Trophoblast cell (in vitro differentiated cells and primary cell): ENCODE measurements around the gene MS4A8. TPM values are rescaled to one million over a fixed set of nuclear protein-coding genes. Genes with fewer than 3 reads are reported as not detected.
A peak's percentile ranks its signal among the peaks of the same experiment; 100 is the strongest.

Source experiments
- DNase-seq, 2 donors: peaks; one replicate each; pipeline ENCODE4 v3.0.0-alpha.2; 2016
- H2AFZ ChIP-seq: 2 replicates; pipeline ENCODE4 v1.6.1; 2013; ENCODE audit warnings: low read length, moderate library complexity, mild to moderate bottlenecking; ENCODE audit not compliant: insufficient read depth, poor library complexity
- H2AK5ac ChIP-seq: 2 replicates; pipeline ENCODE4 v1.6.1; 2013; ENCODE audit warnings: mild to moderate bottlenecking, low read length
- H2BK120ac ChIP-seq: 2 replicates; pipeline ENCODE4 v1.6.1; 2013; ENCODE audit warnings: low read length, mild to moderate bottlenecking, moderate library complexity; ENCODE audit not compliant: insufficient read depth, poor library complexity
- H2BK12ac ChIP-seq: 2 replicates; pipeline ENCODE4 v1.6.1; 2013; ENCODE audit warnings: mild to moderate bottlenecking, low read length, moderate library complexity
- H2BK5ac ChIP-seq: 2 replicates; pipeline ENCODE4 v1.6.1; 2013; ENCODE audit warnings: low read length, low read depth, moderate library complexity, mild to moderate bottlenecking; ENCODE audit not compliant: poor library complexity
- H3K14ac ChIP-seq: 2 replicates; pipeline ENCODE4 v1.6.1; 2013; ENCODE audit warnings: mild to moderate bottlenecking, low read length
- H3K18ac ChIP-seq: 2 replicates; pipeline ENCODE4 v1.6.1; 2013; ENCODE audit warnings: mild to moderate bottlenecking, low read length
- H3K23ac ChIP-seq: 2 replicates; pipeline ENCODE4 v1.6.1; 2013; ENCODE audit warnings: low read length
- H3K27ac ChIP-seq: 2 replicates; pipeline ENCODE4 v1.5.1; 2013; ENCODE audit warnings: low read depth, mild to moderate bottlenecking, inconsistent platforms, low read length, moderate library complexity
- H3K27me3 ChIP-seq: 2 replicates; pipeline ENCODE4 v1.6.1; 2013; ENCODE audit warnings: inconsistent platforms, mild to moderate bottlenecking, low read length, moderate library complexity; ENCODE audit not compliant: insufficient read depth
- H3K36me3 ChIP-seq, 2 experiments: 1 replicate in 1 of 2; 2 replicates in 1 of 2; pipeline ENCODE4 v1.6.1; 2013; ENCODE audit warnings: low read length in 2 of 2, mild to moderate bottlenecking in 2 of 2, moderate library complexity in 1 of 2; ENCODE audit not compliant: insufficient read depth in 2 of 2, control insufficient read depth in 1 of 2
- H3K4ac ChIP-seq: 2 replicates; pipeline ENCODE4 v1.6.1; 2013; ENCODE audit warnings: low read depth, mild to moderate bottlenecking, low read length, moderate library complexity
- H3K4me1 ChIP-seq, 2 experiments: 1 replicate in 1 of 2; 2 replicates in 1 of 2; pipeline ENCODE4 v1.6.1; 2013; ENCODE audit warnings: low read length in 2 of 2, mild to moderate bottlenecking in 2 of 2, moderate library complexity in 1 of 2; ENCODE audit not compliant: insufficient read depth in 2 of 2, control insufficient read depth in 1 of 2
- H3K4me2 ChIP-seq: 2 replicates; pipeline ENCODE4 v1.6.1; 2013; ENCODE audit warnings: inconsistent platforms, mild to moderate bottlenecking, low read length, moderate library complexity
- H3K4me3 ChIP-seq: 2 replicates; pipeline ENCODE4 v1.5.1; 2013; ENCODE audit warnings: mild to moderate bottlenecking, low read depth, low read length, inconsistent platforms
- H3K79me1 ChIP-seq: one replicate; pipeline ENCODE4 v1.6.1; 2013; ENCODE audit warnings: low read length
- H3K79me2 ChIP-seq: 2 replicates; pipeline ENCODE4 v1.6.1; 2013; ENCODE audit warnings: low read length, mild to moderate bottlenecking; ENCODE audit not compliant: control insufficient read depth, insufficient read depth, poor library complexity
- H3K9ac ChIP-seq: 2 replicates; pipeline ENCODE4 v1.6.1; 2013; ENCODE audit warnings: mild to moderate bottlenecking, low read length
- H3K9me3 ChIP-seq: 2 replicates; pipeline ENCODE4 v1.6.1; 2013; ENCODE audit warnings: low read depth, mild to moderate bottlenecking, control low read depth, inconsistent platforms, low read length; ENCODE audit not compliant: insufficient read depth
- H4K12ac ChIP-seq: 2 replicates; pipeline ENCODE4 v1.6.1; 2013; ENCODE audit warnings: low read depth, mild to moderate bottlenecking, low read length, moderate library complexity
- H4K8ac ChIP-seq: 2 replicates; pipeline ENCODE4 v1.6.1; 2013; ENCODE audit warnings: low read depth, mild to moderate bottlenecking, low read length, moderate library complexity
- H4K91ac ChIP-seq: one replicate; pipeline ENCODE4 v1.6.1; 2013; ENCODE audit warnings: low read depth, mild to moderate bottlenecking, low read length, moderate library complexity
- WGBS: extraction: QIAGEN DNeasy Blood & Tissue Kit; methylation state at CpG from one replicate; pipeline ENCODE4 v1.1.7; 2013; ENCODE audit warnings: missing lambda C conversion rate; ENCODE audit not compliant: insufficient read length, insufficient coverage; ENCODE audit errors: extremely low coverage; 5-methylcytosine and 5-hydroxymethylcytosine counted together
- polyA plus RNA-seq: library from polyadenylated mRNA; stranded (reverse); fragments of 200-250 nt; gene quantifications from 2 replicates; pipeline ENCODE4 v1.2.3, GENCODE V29; 2013

The MS4A8 gene, protein sequence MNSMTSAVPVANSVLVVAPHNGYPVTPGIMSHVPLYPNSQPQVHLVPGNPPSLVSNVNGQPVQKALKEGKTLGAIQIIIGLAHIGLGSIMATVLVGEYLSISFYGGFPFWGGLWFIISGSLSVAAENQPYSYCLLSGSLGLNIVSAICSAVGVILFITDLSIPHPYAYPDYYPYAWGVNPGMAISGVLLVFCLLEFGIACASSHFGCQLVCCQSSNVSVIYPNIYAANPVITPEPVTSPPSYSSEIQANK
- polyA plus RNA-seq: not detected in 2 replicates

DNA sequence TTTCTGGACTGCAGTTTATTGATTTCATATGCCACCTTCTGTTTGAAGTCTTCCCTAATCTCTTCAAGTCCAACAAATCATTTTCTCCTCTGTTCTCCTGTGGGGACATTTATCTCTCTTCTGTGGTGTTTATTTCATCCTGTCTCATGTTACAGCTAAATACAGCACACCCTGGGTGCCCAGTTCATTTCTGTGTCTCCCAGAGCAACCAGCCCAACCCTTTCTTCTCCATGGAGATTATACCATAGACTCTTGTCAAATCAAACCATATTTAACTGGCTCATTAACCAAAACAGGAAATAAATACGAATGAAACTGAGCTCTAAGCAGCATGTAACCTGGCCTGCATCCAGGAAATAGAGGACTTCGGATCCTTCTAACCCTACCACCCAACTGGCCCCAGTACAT is at the start of gene MS4A8:
TSS of gene MS4A8 (plus strand) at position 329 of the 408 bp plus-strand sequence. CDS start 1,249 bp downstream, outside the sequence.
- Histone ChIP-seq H3K4me2 (no peak within 1 kb of the TSS), H4K91ac (no peak within 1 kb of the TSS), H2BK5ac (no peak within 1 kb of the TSS), H3K36me3 (no peaks in the 10 kb centered on the region), H3K4me1 (no peaks in the 10 kb centered on the region), H4K8ac (no peak within 1 kb of the TSS), H3K9ac (no peak within 1 kb of the TSS), H3K79me1 (no peaks in the 10 kb centered on the region), H2BK12ac (no peak within 1 kb of the TSS), H3K79me2 (no peaks in the 10 kb centered on the region), H2BK120ac (no peak within 1 kb of the TSS), H3K9me3 (peaks cover 1% of the 10 kb centered on the region), H3K4me3 (no peak within 1 kb of the TSS), H3K18ac (no peak within 1 kb of the TSS), H3K4ac (no peak within 1 kb of the TSS), H3K27me3 (no peaks in the 10 kb centered on the region), H2AK5ac (no peak within 1 kb of the TSS), H3K27ac (no peak within 1 kb of the TSS), H4K12ac (no peak within 1 kb of the TSS), H2AFZ (no peak within 1 kb of the TSS), H3K23ac (no peak within 1 kb of the TSS), H3K14ac (no peak within 1 kb of the TSS)
- no peak for DNase-seq
- WGBS: no CpG with 5 or more reads among the region's 2 CpGs

GRCh38 chr11:60657888-60658287 is 41.5 kb upstream of the MS4A8 start:
- DNase-seq: peak in 1 of 2 donors; percentile 4
- whole genome bisulfite sequencing: no CpG with 5 or more reads among the region's 4 CpGs

GRCh38 chr11:60658409-60658808 is 41.0 kb upstream of the MS4A8 start:
- no peak overlapping the region for H3K4ac ChIP-seq
- H2BK5ac ChIP-seq: no peak overlapping the region

More at GRCh38 chr11:60657888-60658287, 41.5 kb upstream of the MS4A8 start:
- Histone ChIP-seq H3K9me3 (no peaks in the 10 kb centered on the region), H2BK5ac (no peak overlapping the region), H3K4me1 (no peaks in the 10 kb centered on the region), H3K79me1 (no peaks in the 10 kb centered on the region), H3K27me3 (no peaks in the 10 kb centered on the region), H4K12ac (no peak overlapping the region), H3K36me3 (no peaks in the 10 kb centered on the region), H3K4me3 (no peak overlapping the region), H3K18ac (no peak overlapping the region), H2BK12ac (no peak overlapping the region), H3K27ac (no peak overlapping the region), H4K91ac (no peak overlapping the region), H2AFZ (no peak overlapping the region), H3K79me2 (no peaks in the 10 kb centered on the region), H2BK120ac (no peak overlapping the region), H3K9ac (no peak overlapping the region), H2AK5ac (no peak overlapping the region), H3K4me2 (no peak overlapping the region), H3K4ac (no peak overlapping the region), H3K23ac (no peak overlapping the region), H3K14ac (no peak overlapping the region), H4K8ac (no peak overlapping the region)

DNA sequence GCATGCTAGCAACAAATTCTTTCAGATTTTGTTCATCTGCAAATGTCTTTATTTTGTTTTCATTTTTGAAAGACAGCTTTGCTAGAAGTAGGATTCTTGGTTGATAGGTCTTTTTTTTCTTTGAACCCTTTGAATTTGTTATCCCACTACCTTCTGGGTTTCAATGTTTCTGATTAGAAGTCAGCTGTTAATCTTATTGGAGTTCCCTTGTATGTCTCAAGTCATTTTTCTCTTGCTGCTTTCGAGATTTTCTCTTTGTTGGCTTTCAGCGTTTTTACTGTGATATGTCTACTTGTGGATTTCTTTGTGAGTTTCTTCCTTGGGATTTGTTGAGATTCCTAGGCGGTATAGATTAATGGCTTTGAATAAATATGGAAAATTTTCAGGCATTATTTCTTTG is 27.2 kb upstream of the MS4A8 start:
- no peak overlapping the region for H4K91ac ChIP-seq
- no peaks in the 10 kb centered on the region for H3K79me2 ChIP-seq
- H3K36me3 ChIP-seq: no peaks in the 10 kb centered on the region
- no peak overlapping the region for H2BK120ac ChIP-seq
- no peak overlapping the region for H2BK12ac ChIP-seq
- no peak overlapping the region for H4K12ac ChIP-seq
- no peak overlapping the region for H3K9ac ChIP-seq
- H4K8ac ChIP-seq: no peak overlapping the region
- H3K4ac ChIP-seq: no peak overlapping the region
- H3K79me1 ChIP-seq: no peaks in the 10 kb centered on the region
- no peaks in the 10 kb centered on the region for H3K27me3 ChIP-seq
- no peaks in the 10 kb centered on the region for H3K4me1 ChIP-seq
- no peak overlapping the region for H2AK5ac ChIP-seq
- H2BK5ac ChIP-seq: no peak overlapping the region
- no peak overlapping the region for H3K27ac ChIP-seq
- DNase-seq: no peak
- WGBS: no CpG with 5 or more reads among the region's 3 CpGs
- H3K4me2 ChIP-seq: no peak overlapping the region
- no peak overlapping the region for H3K14ac ChIP-seq
- H2AFZ ChIP-seq: no peak overlapping the region
- no peaks in the 10 kb centered on the region for H3K9me3 ChIP-seq
- H3K23ac ChIP-seq: no peak overlapping the region
- no peak overlapping the region for H3K18ac ChIP-seq
- H3K4me3 ChIP-seq: no peak overlapping the region

More at GRCh38 chr11:60658409-60658808, 41.0 kb upstream of the MS4A8 start:
- no peak overlapping the region for H3K4me3 ChIP-seq
- no peak for DNase-seq
- H3K14ac ChIP-seq: no peak overlapping the region
- H3K4me1 ChIP-seq: no peaks in the 10 kb centered on the region
- H3K18ac ChIP-seq: no peak overlapping the region
- no peaks in the 10 kb centered on the region for H3K79me2 ChIP-seq
- no peak overlapping the region for H2BK120ac ChIP-seq
- no CpG with 5 or more reads among the region's 1 CpG for WGBS
- H3K27me3 ChIP-seq: no peaks in the 10 kb centered on the region
- H3K4me2 ChIP-seq: no peak overlapping the region
- H2AFZ ChIP-seq: no peak overlapping the region
- H3K27ac ChIP-seq: no peak overlapping the region
- H4K91ac ChIP-seq: no peak overlapping the region
- no peak overlapping the region for H3K9ac ChIP-seq
- no peak overlapping the region for H2BK12ac ChIP-seq
- H2AK5ac ChIP-seq: no peak overlapping the region
- H3K79me1 ChIP-seq: no peaks in the 10 kb centered on the region
- no peak overlapping the region for H4K12ac ChIP-seq
- H3K36me3 ChIP-seq: no peaks in the 10 kb centered on the region
- H3K23ac ChIP-seq: no peak overlapping the region
- H3K9me3 ChIP-seq: no peaks in the 10 kb centered on the region
- H4K8ac ChIP-seq: no peak overlapping the region
